Lower lobe of right lung (tissue), 2 donors: ENCODE measurements around the gene SORT1. TPM values are rescaled to one million over a fixed set of nuclear protein-coding genes. Genes with fewer than 3 reads are reported as not detected.

Experiments used
- ATAC-seq, 2 donors: fragments of 200-7000 bp; cut with Tn5 transposase; one replicate each; pipeline ENCODE4 v1.9.1; 2020 to 2022; ENCODE audit warnings: mild to moderate bottlenecking in 2 of 2, moderate library complexity in 2 of 2
- DNase-seq: peaks from one replicate; pipeline ENCODE4 v3.0.0-alpha.2; 2020
- H3K27ac ChIP-seq: fragments of 200-600 bp; one replicate; pipeline ENCODE4 v1.8.0; 2022
- H3K27me3 ChIP-seq: fragments of 200-600 bp; one replicate; pipeline ENCODE4 v1.8.0; 2022; ENCODE audit warnings: low read depth
- H3K36me3 ChIP-seq: fragments of 200-600 bp; one replicate; pipeline ENCODE4 v1.8.0; 2022; ENCODE audit warnings: mild to moderate bottlenecking
- H3K4me1 ChIP-seq: fragments of 200-600 bp; one replicate; pipeline ENCODE4 v1.8.0; 2022
- H3K4me3 ChIP-seq: fragments of 200-600 bp; one replicate; pipeline ENCODE4 v1.8.0; 2022; ENCODE audit warnings: mild to moderate bottlenecking
- H3K9me3 ChIP-seq: fragments of 200-600 bp; one replicate; pipeline ENCODE4 v1.8.0; 2022
- CTCF ChIP-seq: fragments of 200-600 bp; IDR thresholded peaks from one replicate; pipeline ENCODE4 v1.8.0; 2022; ENCODE audit warnings: antibody characterized with exemption, mild to moderate bottlenecking
- intact Hi-C: fragments of 100-400 bp; cut with DNase I; formaldehyde crosslinking; loops from one replicate; pipeline ENCODE4 v1.11.0; 2022
- total RNA-seq: library from RNA; stranded (reverse); fragmentation: NEBNext Ultra II Directional; extraction: Animal tissue kit (Norgen Biotek cat#: 25700); gene quantifications from one replicate; pipeline ENCODE4 v1.2.1, GENCODE V29; 2021
- donor health status: DM: no; HTN: yes; CAD: no; lungs with severe emphysema.

The SORT1 gene
- total RNA-seq, 1 donor from 2014 or later, result 178 TPM

- DNase-seq (no peak), ATAC-seq (no peak)
- intact Hi-C loops, result no loop called here
- Histone ChIP-seq H3K27me3 (no peaks in the 10 kb centered on the region), H3K36me3 (no peaks in the 10 kb centered on the region), H3K4me3 (peak overlapping the region; percentile 77), H3K9me3 (no peaks in the 10 kb centered on the region), H3K4me1 (peaks cover 38% of the 10 kb centered on the region), H3K27ac (peak overlapping the region; percentile 64)
- no peak for TF ChIP-seq CTCF
Observed at GRCh38 chr1:109281680-109282496, 115.8 kb downstream of the SORT1 start.

- DNase-seq (no peak), ATAC-seq (no peak)
- intact Hi-C loops, result no loop called here
Observed at GRCh38 chr1:109280862-109281261, 116.9 kb downstream of the SORT1 start.

GRCh38 chr1:109279615-109280278, 118.0 kb downstream of the SORT1 start:
- H3K27me3 ChIP-seq, result no peaks in the 10 kb centered on the region
- H3K4me1 ChIP-seq, result peaks cover 54% of the 10 kb centered on the region
- no peak for ATAC-seq
- H3K4me3 ChIP-seq, result no peak overlapping the region
- TF ChIP-seq CTCF, result no peak
- H3K27ac ChIP-seq, result no peak overlapping the region
- intact Hi-C loops, result loop anchor here (10.0 kb wide), 1 partner anchor 125 kb away; no protein-coding TSS in a partner anchor
- H3K36me3 ChIP-seq, result no peaks in the 10 kb centered on the region
- DNase-seq, result no peak
- no peaks in the 10 kb centered on the region for H3K9me3 ChIP-seq

More at GRCh38 chr1:109280862-109281261, 116.9 kb downstream of the SORT1 start:
- Histone ChIP-seq H3K4me3 (no peak overlapping the region), H3K4me1 (peaks cover 44% of the 10 kb centered on the region), H3K27me3 (no peaks in the 10 kb centered on the region), H3K27ac (no peak overlapping the region), H3K36me3 (no peaks in the 10 kb centered on the region), H3K9me3 (no peaks in the 10 kb centered on the region)
- no peak for TF ChIP-seq CTCF

GRCh38 chr1:109277434-109278204, 120.1 kb downstream of the SORT1 start:
- peak; percentile 79 to 87 for ATAC-seq
- Histone ChIP-seq H3K4me3 (no peak overlapping the region), H3K9me3 (no peaks in the 10 kb centered on the region), H3K4me1 (peaks cover 45% of the 10 kb centered on the region), H3K27ac (peak overlapping the region; percentile 73), H3K27me3 (no peaks in the 10 kb centered on the region), H3K36me3 (no peaks in the 10 kb centered on the region)
- intact Hi-C loops, result loop anchor here (10.0 kb wide), 1 partner anchor 127 kb away; no protein-coding TSS in a partner anchor
- peak; percentile 90 for TF ChIP-seq CTCF
- peak; percentile 91 for DNase-seq

- peaks cover 31% of the 10 kb centered on the region for H3K4me1 ChIP-seq
- H3K4me3 ChIP-seq, result peak overlapping the region; percentile 45
- ATAC-seq (no peak), DNase-seq (peak; percentile 28)
- no peaks in the 10 kb centered on the region for H3K9me3 ChIP-seq
- peak overlapping the region; percentile 73 for H3K27ac ChIP-seq
- no peaks in the 10 kb centered on the region for H3K36me3 ChIP-seq
- no peak for TF ChIP-seq CTCF
- intact Hi-C loops, result loop anchor here (10.0 kb wide), 1 partner anchor 129 kb away; no protein-coding TSS in a partner anchor
- no peaks in the 10 kb centered on the region for H3K27me3 ChIP-seq
Observed at GRCh38 chr1:109275706-109276345, 121.9 kb downstream of the SORT1 start.
